Naive thymus-derived CD4-positive, alpha-beta T cell (primary cell): ENCODE measurements around the gene ETS1. TPM values are rescaled to one million over a fixed set of nuclear protein-coding genes. Genes with fewer than 3 reads are reported as not detected.
A peak's percentile ranks its signal among the peaks of the same experiment; 100 is the strongest.

ENCODE experiments used
- ATAC-seq: fragments of 150-1000 bp; cut with Tn5 transposase; 2 replicates; pipeline ENCODE4 v1.10.0; 2021; ENCODE audit warnings: mild to moderate bottlenecking, moderate library complexity
- CTCF ChIA-PET: fragments of 350-600 bp; sonication (Branson Sonifier 250); formaldehyde crosslinking; loops from one replicate; lab custom pipeline; 2021; ENCODE audit warnings: antibody characterized with exemption; lab: Charles Lee
- POLR2A ChIA-PET: fragments of 350-600 bp; sonication (Branson Sonifier 250); formaldehyde crosslinking; loops from one replicate; lab custom pipeline; 2021; ENCODE audit warnings: antibody characterized with exemption, inconsistent platforms; lab: Charles Lee
- DNase-seq, 9 donors: peaks; one replicate each; pipeline versions ENCODE4 v3.0.0 to v3.0.0-alpha.2; 2020 to 2022; ENCODE audit warnings: mixed read lengths in 1 of 9
- H3K27ac ChIP-seq: one replicate; pipeline ENCODE4 v1.7.0; 2013; ENCODE audit warnings: mild to moderate bottlenecking, low read depth, low read length, moderate library complexity
- H3K27me3 ChIP-seq, 2 donors: one replicate each; pipeline ENCODE4 v1.7.0; 2013; ENCODE audit warnings: low read length in 2 of 2, mild to moderate bottlenecking in 2 of 2, moderate library complexity in 2 of 2; ENCODE audit not compliant: control insufficient read depth in 2 of 2, insufficient read depth in 2 of 2
- H3K36me3 ChIP-seq, 3 experiments: 1 replicate in 2 of 3; 2 replicates in 1 of 3; pipeline ENCODE4 v1.7.0; 2013; ENCODE audit warnings: low read length in 3 of 3, mild to moderate bottlenecking in 3 of 3, moderate library complexity in 1 of 3; ENCODE audit not compliant: insufficient read depth in 3 of 3, control insufficient read depth in 2 of 3
- H3K4me1 ChIP-seq, 2 donors: one replicate each; pipeline ENCODE4 v1.7.0; 2013; ENCODE audit warnings: low read length in 2 of 2, mild to moderate bottlenecking in 2 of 2, moderate library complexity in 1 of 2; ENCODE audit not compliant: control insufficient read depth in 2 of 2, insufficient read depth in 2 of 2
- H3K4me3 ChIP-seq: 2 replicates; pipeline ENCODE4 v1.7.0; 2013; ENCODE audit warnings: mild to moderate bottlenecking, low read length
- H3K9me3 ChIP-seq, 3 experiments: 1 replicate in 2 of 3; 2 replicates in 1 of 3; pipeline ENCODE4 v1.7.0; 2013; ENCODE audit warnings: low read length in 3 of 3; ENCODE audit not compliant: control insufficient read depth in 2 of 3
- H3K27ac Mint-ChIP-seq, 9 donors: one replicate each; pipeline ENCODE4 v1.8.0; 2020 to 2022; ENCODE audit warnings: mixed read lengths in 9 of 9, mild to moderate bottlenecking in 8 of 9, moderate library complexity in 5 of 9, inconsistent platforms in 2 of 9
- H3K27me3 Mint-ChIP-seq, 5 donors: one replicate each; pipeline ENCODE4 v1.8.0; 2021 to 2022; ENCODE audit warnings: mixed read lengths in 5 of 5, mild to moderate bottlenecking in 1 of 5
- H3K36me3 Mint-ChIP-seq, 5 donors: one replicate each; pipeline ENCODE4 v1.8.0; 2020 to 2022; ENCODE audit warnings: mixed read lengths in 5 of 5, mild to moderate bottlenecking in 3 of 5, inconsistent platforms in 1 of 5
- H3K4me1 Mint-ChIP-seq, 7 donors: one replicate each; pipeline ENCODE4 v1.8.0; 2020 to 2022; ENCODE audit warnings: mixed read lengths in 7 of 7, mild to moderate bottlenecking in 3 of 7, inconsistent platforms in 1 of 7
- H3K4me3 Mint-ChIP-seq, 10 donors: one replicate each; pipeline ENCODE4 v1.8.0; 2020 to 2022; ENCODE audit warnings: mild to moderate bottlenecking in 10 of 10, mixed read lengths in 10 of 10, moderate library complexity in 6 of 10, inconsistent platforms in 2 of 10
- H3K9me3 Mint-ChIP-seq, 11 donors: one replicate each; pipeline ENCODE4 v1.8.0; 2020 to 2022; ENCODE audit warnings: mixed read lengths in 11 of 11, mild to moderate bottlenecking in 4 of 11, inconsistent platforms in 1 of 11, moderate library complexity in 1 of 11
- intact Hi-C, 2 donors: fragments of 100-400 bp; cut with micrococcal nuclease; formaldehyde crosslinking; loops; one replicate each; pipeline ENCODE4 v1.15.1; 2023
- polyA plus RNA-seq, 2 donors: library from polyadenylated mRNA; unstranded; fragments of 300-500 nt; fragmentation: Illumina TruSeq; gene quantifications; one replicate each; pipeline ENCODE4 v1.2.3, GENCODE V29; 2021
- total RNA-seq, 6 experiments: library from RNA in 5 of 6; stranded (reverse) in 5 of 6; gene quantifications; 1 replicate in 5 of 6; 2 replicates in 1 of 6; pipeline ENCODE4 v1.2.3 and lab custom pipeline; 2021 to 2026

Gene ETS1, protein sequence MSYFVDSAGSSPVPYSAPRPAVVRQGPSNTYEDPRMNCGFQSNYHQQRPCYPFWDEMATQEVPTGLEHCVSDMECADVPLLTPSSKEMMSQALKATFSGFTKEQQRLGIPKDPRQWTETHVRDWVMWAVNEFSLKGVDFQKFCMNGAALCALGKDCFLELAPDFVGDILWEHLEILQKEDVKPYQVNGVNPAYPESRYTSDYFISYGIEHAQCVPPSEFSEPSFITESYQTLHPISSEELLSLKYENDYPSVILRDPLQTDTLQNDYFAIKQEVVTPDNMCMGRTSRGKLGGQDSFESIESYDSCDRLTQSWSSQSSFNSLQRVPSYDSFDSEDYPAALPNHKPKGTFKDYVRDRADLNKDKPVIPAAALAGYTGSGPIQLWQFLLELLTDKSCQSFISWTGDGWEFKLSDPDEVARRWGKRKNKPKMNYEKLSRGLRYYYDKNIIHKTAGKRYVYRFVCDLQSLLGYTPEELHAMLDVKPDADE
- total RNA-seq, result 100 to 1,000 TPM; 659 to 871 (median 773) TPM
- 100 to 1,000 TPM; 514 to 634 TPM for polyA plus RNA-seq
- 1,627 reads per million, percentile 100 among the genes with 10 or more reads in this experiment for total RNA-seq (lab: John Stamatoyannopoulos, UW)

DNA sequence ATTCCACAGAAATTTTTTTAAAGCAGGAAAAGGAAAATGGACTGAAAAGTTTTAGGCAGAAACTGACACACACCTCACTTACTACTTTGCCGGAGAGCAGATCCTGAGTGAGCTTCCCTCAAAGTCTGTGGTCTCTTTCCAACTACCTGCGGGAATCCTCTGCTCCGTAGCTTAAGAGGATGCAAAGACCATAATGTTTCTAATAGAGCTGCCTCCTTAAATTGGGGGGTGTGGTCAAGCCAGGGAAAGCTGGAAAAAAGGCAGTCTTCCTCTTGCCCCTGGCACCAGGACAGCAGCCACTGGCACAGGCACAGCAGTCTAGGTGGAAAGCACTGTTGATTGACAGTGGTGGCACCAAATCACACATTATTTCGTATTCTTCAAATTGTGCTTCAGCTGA, at the start of gene ETS1:
Gene ETS1, minus strand, starts transcription at position 144 of the 400 bp plus-strand sequence. CDS start 14,428 bp downstream, outside the sequence.
- ChIA-PET POLR2A (interaction anchor here (0.6 to 0.8 kb wide), 2 partner anchors 33 to 414 kb away, joined by 3 read pairs; no protein-coding TSS in a partner anchor), CTCF (no interaction called here)
- Mint-ChIP-seq H3K4me3 (no peak within 1 kb of the TSS), H3K4me1 (peaks cover 22 to 40% (median 29%) of the 10 kb centered on the region in 7 donors), H3K27ac (no peak within 1 kb of the TSS), H3K9me3 (peaks cover 0 to 2% (median 0%) of the 10 kb centered on the region in 11 donors), H3K36me3 (peaks cover 0 to 4% (median 0%) of the 10 kb centered on the region in 5 donors), H3K27me3 (peaks cover 0 to 47% (median 0%) of the 10 kb centered on the region in 5 donors)
- intact Hi-C loops, result no loop called here
- Histone ChIP-seq H3K36me3 (no peaks in the 10 kb centered on the region), H3K9me3 (no peaks in the 10 kb centered on the region), H3K27ac (no peak within 1 kb of the TSS), H3K4me3 (no peak within 1 kb of the TSS), H3K4me1 (no peaks in the 10 kb centered on the region), H3K27me3 (no peaks in the 10 kb centered on the region)
- no peak for ATAC-seq
- no peak for DNase-seq

DNA sequence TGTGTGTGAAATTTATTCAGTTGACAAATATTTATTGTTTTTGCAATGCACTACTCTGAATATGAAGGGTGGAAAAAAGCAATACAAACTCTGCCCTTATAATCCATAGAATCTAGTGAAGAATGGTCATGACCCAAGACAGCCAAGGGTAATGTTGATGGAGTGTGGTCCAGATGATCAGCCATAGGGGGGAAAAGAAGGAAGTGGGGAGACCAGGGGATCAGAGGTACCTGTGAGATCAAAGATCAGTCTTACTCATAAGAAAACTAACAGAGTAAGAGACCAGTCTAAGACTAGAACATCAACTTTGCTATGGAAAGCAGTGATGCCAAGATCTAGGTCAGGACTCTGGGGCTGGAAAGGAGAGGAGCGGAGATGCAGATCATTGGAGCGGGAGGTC, 47.0 kb upstream of the ETS1 start:
- ATAC-seq (no peak), DNase-seq (no peak)
- H3K27me3 ChIP-seq, result no peaks in the 10 kb centered on the region
- CTCF ChIA-PET, result interaction anchor here (1.0 to 7.6 kb wide), 5 partner anchors 123 to 469 kb away, joined by 3 to 148 read pairs (median 40); no protein-coding TSS in a partner anchor
- Mint-ChIP-seq H3K9me3 (peaks cover 0 to 4% (median 0%) of the 10 kb centered on the region in 11 donors), H3K4me3 (no peak overlapping the region), H3K36me3 (no peaks in the 10 kb centered on the region), H3K27me3 (peaks cover 0 to 6% (median 0%) of the 10 kb centered on the region in 5 donors), H3K27ac (no peak overlapping the region), H3K4me1 (peaks cover 23 to 48% (median 41%) of the 10 kb centered on the region in 7 donors)
- H3K36me3 ChIP-seq, result no peaks in the 10 kb centered on the region
- no peak overlapping the region for H3K4me3 ChIP-seq
- peaks cover 18 to 23% of the 10 kb centered on the region in 2 donors for H3K4me1 ChIP-seq
- no peak overlapping the region for H3K27ac ChIP-seq
- intact Hi-C loops, result loop anchor here in 1 of 2 donors (5.0 kb wide), 1 partner anchor 58 kb away; the partner anchor contains the start of gene FLI1
- POLR2A ChIA-PET, result interaction anchor here (0.7 to 1.1 kb wide), 2 partner anchors 342 to 462 kb away, joined by 3 to 4 read pairs; no protein-coding TSS in a partner anchor
- H3K9me3 ChIP-seq, result no peaks in the 10 kb centered on the region

DNA sequence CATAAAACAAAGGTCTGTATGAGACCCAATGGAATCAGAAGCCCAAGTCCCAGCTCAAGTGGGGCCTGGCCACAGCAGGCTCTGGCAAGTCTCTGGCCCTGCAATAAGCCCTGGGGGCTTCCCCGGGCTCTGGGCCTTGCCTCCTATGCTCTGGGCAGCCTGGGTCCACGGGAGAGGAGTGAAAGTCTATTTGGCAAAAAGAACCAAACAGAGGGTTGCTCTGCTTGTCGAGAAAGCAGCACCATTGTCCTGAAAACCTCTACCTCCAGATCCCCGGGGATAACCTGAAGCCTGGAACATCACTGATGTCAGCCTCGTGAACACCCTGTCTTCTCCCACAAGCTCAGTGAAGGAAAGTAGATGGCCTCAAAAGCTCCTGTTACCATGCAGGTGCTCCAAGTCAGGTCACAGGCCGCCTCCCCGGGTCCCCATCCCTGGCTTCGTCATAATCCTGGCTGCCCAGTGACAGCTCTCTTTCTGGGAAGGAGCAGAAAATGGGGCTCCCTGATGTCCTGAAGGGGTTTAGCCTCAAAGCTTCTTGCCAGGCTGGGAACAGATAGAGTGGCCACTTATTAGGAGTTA, 46.1 kb upstream of the ETS1 start:
- peaks cover 0 to 4% (median 0%) of the 10 kb centered on the region in 11 donors for H3K9me3 Mint-ChIP-seq
- ChIA-PET CTCF (interaction anchor here (0.6 to 7.6 kb wide), 20 partner anchors 29 to 475 kb away, joined by 3 to 148 read pairs (median 10); no protein-coding TSS in a partner anchor), POLR2A (interaction anchor here (0.7 to 1.8 kb wide), 5 partner anchors 324 to 461 kb away, joined by 3 to 10 read pairs (median 4); no protein-coding TSS in a partner anchor)
- DNase-seq (no peak), ATAC-seq (no peak)
- no peaks in the 10 kb centered on the region for H3K36me3 ChIP-seq
- peaks cover 31 to 55% (median 49%) of the 10 kb centered on the region in 7 donors for H3K4me1 Mint-ChIP-seq
- intact Hi-C loops, result loop anchor here in 1 of 2 donors (5.0 kb wide), 1 partner anchor 59 kb away; the partner anchor contains the start of gene FLI1
- H3K4me1 ChIP-seq, result peaks cover 26 to 32% of the 10 kb centered on the region in 2 donors
- no peaks in the 10 kb centered on the region for H3K27me3 Mint-ChIP-seq
- H3K36me3 Mint-ChIP-seq, result no peaks in the 10 kb centered on the region
- H3K27ac ChIP-seq, result no peak overlapping the region
- no peaks in the 10 kb centered on the region for H3K9me3 ChIP-seq
- H3K27ac Mint-ChIP-seq, result peak overlapping the region in 2 of 9 donors; percentile 41 to 100
- H3K4me3 Mint-ChIP-seq, result no peak overlapping the region
- no peak overlapping the region for H3K4me3 ChIP-seq
- no peaks in the 10 kb centered on the region for H3K27me3 ChIP-seq

DNA sequence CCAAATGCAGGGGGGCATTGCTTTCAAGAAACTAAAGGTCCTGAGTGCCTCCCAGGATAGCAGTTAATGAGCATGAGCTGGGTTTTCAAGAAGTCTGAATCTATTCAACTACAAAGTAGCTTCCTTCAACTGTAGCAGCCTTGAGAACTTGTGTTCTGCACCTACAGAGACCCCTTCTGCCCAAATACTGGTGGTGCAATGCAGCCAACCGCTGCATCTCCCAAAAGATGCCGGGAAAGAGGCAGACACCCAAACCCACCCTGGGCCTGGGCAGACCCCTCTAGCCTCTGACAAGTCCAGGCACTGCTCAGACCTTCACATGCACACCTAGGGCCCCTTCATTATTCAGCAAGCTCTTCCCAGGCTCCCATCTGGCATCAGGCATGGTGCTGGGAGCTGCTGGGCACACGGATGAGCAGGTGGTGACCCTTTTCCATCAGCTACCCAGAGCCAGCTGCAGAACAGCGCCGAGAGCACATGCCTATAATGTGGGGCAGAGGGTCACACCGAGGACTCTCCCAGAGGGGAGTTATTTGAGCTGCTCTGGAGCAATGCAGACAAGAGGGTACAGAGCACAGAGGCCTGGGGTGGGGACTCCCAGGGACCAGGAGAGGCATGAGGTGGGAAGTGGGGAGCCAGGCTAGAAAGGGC, 44.9 kb upstream of the ETS1 start:
- Mint-ChIP-seq H3K36me3 (no peaks in the 10 kb centered on the region), H3K4me3 (peak overlapping the region in 2 of 10 donors; percentile 7 to 8), H3K27me3 (no peaks in the 10 kb centered on the region), H3K27ac (peak overlapping the region in 8 of 9 donors; percentile 45 to 100 (median 86)), H3K9me3 (no peaks in the 10 kb centered on the region), H3K4me1 (peaks cover 32 to 59% (median 55%) of the 10 kb centered on the region in 7 donors)
- DNase-seq (peak in 7 of 9 donors; percentile 43 to 70 (median 57)), ATAC-seq (peak; percentile 47)
- H3K36me3 ChIP-seq, result no peaks in the 10 kb centered on the region
- H3K4me3 ChIP-seq, result no peak overlapping the region
- POLR2A ChIA-PET, result interaction anchor here (0.6 to 18.7 kb wide), 19 partner anchors 62 to 462 kb away, joined by 3 to 546 read pairs (median 4); partner anchors contain the start of gene FLI1
- CTCF ChIA-PET, result interaction anchor here (0.6 to 7.6 kb wide), 65 partner anchors 9 to 602 kb away, joined by 3 to 148 read pairs (median 5); no protein-coding TSS in a partner anchor
- intact Hi-C loops, result loop anchor here (1.0 to 5.0 kb wide), 4 partner anchors 60 to 475 kb away; partner anchors contain the start of gene FLI1 (in 1 of the 2)
- H3K27ac ChIP-seq, result no peak overlapping the region
- H3K27me3 ChIP-seq, result no peaks in the 10 kb centered on the region
- no peaks in the 10 kb centered on the region for H3K9me3 ChIP-seq
- peaks cover 36 to 44% of the 10 kb centered on the region in 2 donors for H3K4me1 ChIP-seq

DNA sequence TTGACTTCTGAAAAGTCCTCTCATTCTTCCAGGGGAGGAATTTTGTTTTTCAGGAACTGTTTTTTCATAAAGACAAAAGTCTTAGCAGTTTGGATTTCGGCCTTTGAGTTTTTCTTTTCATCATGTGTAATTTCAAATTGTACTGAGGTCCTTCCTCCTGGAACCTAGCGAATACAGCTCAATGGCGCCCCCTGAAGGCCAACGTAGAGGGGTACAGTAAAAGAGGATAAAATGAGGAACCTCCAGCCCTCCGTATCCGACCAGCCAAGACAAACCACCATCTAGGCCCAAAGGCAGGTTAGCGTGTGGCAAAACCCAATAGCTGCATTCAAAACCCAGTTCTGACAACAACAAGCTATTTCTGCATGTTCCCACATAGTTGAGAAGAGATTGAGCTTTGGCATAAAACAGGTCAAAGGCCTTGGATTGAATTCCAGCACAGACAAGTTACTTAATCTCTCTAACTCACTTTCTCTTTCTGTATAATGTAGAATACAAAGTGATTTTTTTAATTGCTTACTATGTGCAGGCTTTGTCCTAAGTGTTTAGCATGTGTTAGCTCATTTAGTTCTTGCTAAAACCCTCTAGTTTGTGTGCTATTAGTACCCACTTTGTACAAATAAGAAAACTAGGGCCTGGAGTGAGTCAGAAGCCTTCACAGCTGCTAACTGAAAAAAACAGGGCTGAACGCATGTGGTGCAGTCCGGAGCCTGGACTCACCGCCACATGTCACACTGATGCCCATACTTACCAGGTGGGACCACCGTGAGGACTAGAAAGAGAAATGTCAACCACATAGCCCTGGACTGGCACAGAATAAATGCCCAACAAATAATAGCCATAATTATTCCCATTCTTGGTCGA, 43.2 kb upstream of the ETS1 start:
- H3K4me1 Mint-ChIP-seq, result peaks cover 46 to 73% (median 68%) of the 10 kb centered on the region in 7 donors

More for the DNA sequence above, 43.2 kb upstream of the ETS1 start:
- intact Hi-C loops, result loop anchor here (1.0 to 5.0 kb wide), 16 partner anchors 26 to 599 kb away; partner anchors contain the start of gene FLI1 (in 1 of the 2)
- Histone ChIP-seq H3K4me3 (peak overlapping the region; percentile 17), H3K9me3 (no peaks in the 10 kb centered on the region), H3K27me3 (no peaks in the 10 kb centered on the region), H3K36me3 (no peaks in the 10 kb centered on the region), H3K4me1 (peaks cover 53 to 61% of the 10 kb centered on the region in 2 donors), H3K27ac (peak overlapping the region; percentile 63)
- Mint-ChIP-seq H3K27ac (peak overlapping the region; percentile 88 to 100 (median 95)), H3K9me3 (peaks cover 0 to 2% (median 0%) of the 10 kb centered on the region in 11 donors), H3K36me3 (no peaks in the 10 kb centered on the region), H3K4me3 (peak overlapping the region; percentile 56 to 85 (median 76)), H3K27me3 (no peaks in the 10 kb centered on the region)
- DNase-seq, result peak; percentile 78 to 93 (median 86)
- ATAC-seq, result peak; percentile 92
- ChIA-PET POLR2A (interaction anchor here (0.5 to 18.7 kb wide), 35 partner anchors 19 to 584 kb away, joined by 3 to 546 read pairs (median 5); no protein-coding TSS in a partner anchor), CTCF (interaction anchor here (0.6 to 7.6 kb wide), 64 partner anchors 15 to 599 kb away, joined by 3 to 148 read pairs (median 4); no protein-coding TSS in a partner anchor)
